Adrenal gland (tissue), 5 donors: ENCODE results near the gene PNN.

Source experiments
- CTCF ChIP-seq, 6 experiments: fragments of 450-650 bp in 4 of 6; fragments of 200-600 bp in 2 of 6; sonication (generic) in 1 of 6; IDR thresholded peaks; 1 replicate in 5 of 6; 2 replicates in 1 of 6; pipeline versions ENCODE4 v1.5.1 to v1.8.0; 2016 to 2021; ENCODE audit warnings: antibody characterized with exemption in 6 of 6, mild to moderate bottlenecking in 2 of 6, moderate library complexity in 1 of 6
- POLR2A ChIP-seq, 2 donors: fragments of 450-650 bp; IDR thresholded peaks; one replicate each; pipeline ENCODE4 v1.6.1; 2017; ENCODE audit warnings: antibody characterized with exemption in 2 of 2, mild to moderate bottlenecking in 2 of 2, moderate library complexity in 1 of 2
- donor health status: DM: no; HTN: no; CAD: no.

GRCh38 chr14:39157491-39157890 lies 17.6 kb upstream of the PNN start:
- no peak for TF ChIP-seq POLR2A (IDR thresholded peaks at IDR 0.05)
- TF ChIP-seq CTCF (IDR thresholded peaks at IDR 0.05) = no peak
